SJSA1 (cell line): ENCODE measurements around the gene RCCD1. TPM values are rescaled to one million over a fixed set of nuclear protein-coding genes. Genes with fewer than 3 reads are reported as not detected.
"Not testable (repeated sequence)": the region's sequence is repeated elsewhere in the genome, so short reads cannot be mapped to it uniquely, and the experiment has no call there.

Experiments
- DNase-seq, 2 experiments: peaks; one replicate each; pipeline ENCODE4 v3.0.0-alpha.2; 2015 to 2020; ENCODE audit warnings: low spot score in 2 of 2, low read depth in 1 of 2
- H3K27ac ChIP-seq: fragments of 250-450 bp; sonication (Bioruptor Pico); 2 replicates; pipeline ENCODE4 v1.5.1; 2020; ENCODE audit warnings: mild to moderate bottlenecking, moderate library complexity
- H3K27me3 ChIP-seq: fragments of 250-450 bp; sonication (Bioruptor Pico); replicated peaks from 2 replicates; pipeline ENCODE4 v1.5.1; 2020; ENCODE audit warnings: mild to moderate bottlenecking, moderate library complexity
- H3K36me3 ChIP-seq: fragments of 250-450 bp; sonication (Bioruptor Pico); 2 replicates; pipeline ENCODE4 v1.5.1; 2020; ENCODE audit warnings: mild to moderate bottlenecking
- H3K4me1 ChIP-seq: fragments of 250-450 bp; sonication (Bioruptor Pico); replicated peaks from 2 replicates; pipeline ENCODE4 v1.6.1; 2021; ENCODE audit warnings: mild to moderate bottlenecking
- H3K4me3 ChIP-seq: fragments of 250-450 bp; sonication (Bioruptor Pico); 2 replicates; pipeline ENCODE4 v1.5.1; 2020; ENCODE audit warnings: mild to moderate bottlenecking
- H3K9me3 ChIP-seq: fragments of 250-450 bp; sonication (Bioruptor Pico); replicated peaks from 2 replicates; pipeline ENCODE4 v1.5.1; 2020; ENCODE audit warnings: mild to moderate bottlenecking
- total RNA-seq: library from RNA; depleted of rRNA; stranded (reverse); fragments of >200 nt; shearing (Covaris generic); gene quantifications from 2 replicates; pipeline ENCODE4 v1.2.3, GENCODE V29; 2014

The RCCD1 gene
- total RNA-seq, 1 experiment from 2014 or later, result 31.2 TPM

GRCh38 chr15:90913398-90913944 is 41.2 kb upstream of the RCCD1 start:
- Histone ChIP-seq H3K36me3 (peaks cover 41% of the 10 kb centered on the region), H3K4me3 (no peak overlapping the region), H3K27ac (no peak overlapping the region), H3K4me1 (no peaks in the 10 kb centered on the region), H3K27me3 (no peaks in the 10 kb centered on the region), H3K9me3 (no peaks in the 10 kb centered on the region)
- no peak for DNase-seq

DNA sequence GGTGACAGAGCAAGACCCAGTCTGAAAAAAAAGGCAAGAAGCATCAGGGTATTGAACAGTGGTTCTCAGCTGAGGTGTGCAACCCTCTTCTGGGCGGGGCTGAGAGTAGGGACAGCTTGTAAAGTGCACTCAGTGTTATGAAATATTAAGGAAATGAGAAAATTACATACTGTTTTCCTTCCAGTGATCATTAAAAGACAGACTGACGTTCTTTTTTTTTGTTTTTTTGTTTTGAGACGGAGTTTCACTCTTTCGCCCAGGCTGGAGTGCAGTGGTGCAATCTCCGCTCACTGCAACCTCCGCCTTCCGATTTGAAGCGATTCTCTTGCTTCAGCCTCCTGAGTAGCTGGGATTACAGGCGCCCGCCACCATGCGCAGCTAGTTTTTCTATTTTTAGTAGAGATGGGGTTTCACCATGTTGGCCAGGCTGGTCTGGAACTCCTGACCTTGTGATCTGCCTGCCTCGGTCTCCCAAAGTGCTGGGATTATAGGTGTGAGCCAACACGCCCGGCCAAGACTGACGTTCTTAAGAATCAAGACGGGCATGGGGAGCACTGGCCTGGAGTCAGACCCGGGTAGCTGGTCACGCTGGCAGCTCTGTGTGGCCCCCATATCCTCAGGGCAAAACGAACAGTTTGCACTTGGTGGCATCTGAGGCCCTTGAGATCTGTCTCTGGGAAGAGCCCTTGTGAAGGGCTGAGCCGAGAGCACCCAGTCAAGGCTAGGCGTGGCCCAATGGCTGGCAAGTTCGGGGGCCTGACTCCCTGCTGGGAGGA is 40.2 kb upstream of the RCCD1 start:
- Histone ChIP-seq H3K36me3 (peaks cover 47% of the 10 kb centered on the region), H3K27ac (no peak overlapping the region), H3K27me3 (no peaks in the 10 kb centered on the region), H3K4me3 (no peak overlapping the region), H3K4me1 (no peaks in the 10 kb centered on the region), H3K9me3 (no peaks in the 10 kb centered on the region)
- DNase-seq, result no peak

DNA sequence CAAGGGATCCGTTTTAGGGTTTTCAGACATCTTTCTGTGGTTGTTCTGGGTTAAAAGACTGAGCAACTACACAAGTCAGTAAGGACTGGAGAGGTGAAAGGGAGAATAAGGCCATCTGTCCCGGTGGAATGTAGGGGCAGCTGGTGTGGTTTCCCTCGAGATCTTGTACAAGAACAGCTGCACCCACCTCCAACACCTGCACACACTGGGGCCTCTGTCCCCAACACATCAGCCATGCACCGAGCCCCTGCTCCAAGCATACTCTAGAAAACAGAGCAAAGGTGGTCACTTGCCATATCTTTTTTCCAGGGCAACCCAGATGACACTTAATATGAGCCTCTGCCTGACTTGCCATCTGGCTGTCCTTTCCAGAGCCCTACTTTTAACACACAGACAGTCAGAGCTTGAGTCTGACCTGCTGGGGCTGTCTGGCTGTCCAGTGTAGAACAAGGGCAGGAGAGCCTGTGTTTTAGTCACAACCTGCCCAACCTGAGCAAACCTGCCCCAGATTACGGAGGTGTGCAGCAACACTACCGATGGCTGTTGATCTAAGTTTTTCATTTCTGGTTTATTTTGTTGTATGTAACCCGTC is 39.4 kb upstream of the RCCD1 start:
- no peak for DNase-seq
- H3K4me1 ChIP-seq, result no peaks in the 10 kb centered on the region
- H3K4me3 ChIP-seq, result no peak overlapping the region
- no peaks in the 10 kb centered on the region for H3K27me3 ChIP-seq
- H3K9me3 ChIP-seq, result no peaks in the 10 kb centered on the region
- H3K36me3 ChIP-seq, result peaks cover 51% of the 10 kb centered on the region
- H3K27ac ChIP-seq, result no peak overlapping the region

DNA sequence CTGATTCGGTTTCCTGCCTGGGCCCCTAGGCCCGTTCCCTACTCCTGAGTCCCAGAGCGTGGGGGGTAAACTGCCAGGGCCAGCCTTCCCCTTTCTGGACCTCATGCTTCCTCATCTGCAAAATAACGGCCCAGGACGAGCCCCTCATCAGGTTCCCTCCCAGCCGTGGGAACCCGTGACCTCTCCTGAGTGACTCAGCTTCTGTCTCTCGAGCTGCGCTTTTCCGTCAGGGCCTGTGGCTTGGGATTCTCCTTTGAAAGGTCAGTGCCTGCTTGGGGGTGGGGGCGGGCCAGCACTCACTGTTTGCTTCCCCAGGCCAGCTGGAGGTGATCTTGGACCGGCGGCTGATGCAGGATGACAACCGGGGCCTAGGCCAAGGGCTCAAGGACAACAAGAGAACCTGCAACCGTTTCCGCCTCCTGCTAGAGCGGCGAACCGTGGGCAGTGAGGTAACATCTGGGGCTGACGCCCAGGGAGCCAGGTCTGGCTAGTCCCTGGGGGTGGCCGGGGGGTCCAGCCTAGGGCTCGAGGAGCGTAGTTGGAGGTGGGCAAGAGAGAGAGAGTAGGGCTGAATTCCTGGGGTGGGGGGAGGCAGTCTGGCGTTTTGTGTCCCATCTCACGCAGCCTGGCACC is 38.8 kb upstream of the RCCD1 start:
- Histone ChIP-seq H3K27me3 (no peaks in the 10 kb centered on the region), H3K36me3 (peaks cover 46% of the 10 kb centered on the region), H3K9me3 (no peaks in the 10 kb centered on the region), H3K4me3 (no peak overlapping the region), H3K4me1 (no peaks in the 10 kb centered on the region), H3K27ac (no peak overlapping the region)
- DNase-seq, result no peak

DNA sequence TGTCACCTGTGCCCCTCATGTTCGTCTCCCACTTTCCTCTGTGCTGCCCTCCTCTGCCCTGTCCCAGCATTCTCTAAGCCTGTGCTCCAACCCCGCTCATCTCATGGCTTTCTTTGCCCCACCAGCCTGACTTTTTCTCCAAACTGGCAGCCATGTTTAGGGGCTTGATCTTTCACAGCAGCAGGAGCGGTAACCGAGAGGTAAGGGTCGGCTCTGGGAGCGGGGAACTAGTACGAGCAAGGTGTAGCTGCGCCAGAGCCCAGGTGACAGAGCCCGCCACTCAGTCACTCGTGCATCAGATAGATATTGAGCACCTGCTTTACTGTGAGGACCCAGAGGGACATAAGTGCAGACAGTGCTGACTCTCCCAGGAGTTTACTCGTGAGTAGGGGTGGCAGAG is 38.2 kb upstream of the RCCD1 start:
- Histone ChIP-seq H3K4me1 (no peaks in the 10 kb centered on the region), H3K9me3 (no peaks in the 10 kb centered on the region), H3K4me3 (no peak overlapping the region), H3K27ac (no peak overlapping the region), H3K27me3 (no peaks in the 10 kb centered on the region), H3K36me3 (peaks cover 41% of the 10 kb centered on the region)
- DNase-seq, result no peak

DNA sequence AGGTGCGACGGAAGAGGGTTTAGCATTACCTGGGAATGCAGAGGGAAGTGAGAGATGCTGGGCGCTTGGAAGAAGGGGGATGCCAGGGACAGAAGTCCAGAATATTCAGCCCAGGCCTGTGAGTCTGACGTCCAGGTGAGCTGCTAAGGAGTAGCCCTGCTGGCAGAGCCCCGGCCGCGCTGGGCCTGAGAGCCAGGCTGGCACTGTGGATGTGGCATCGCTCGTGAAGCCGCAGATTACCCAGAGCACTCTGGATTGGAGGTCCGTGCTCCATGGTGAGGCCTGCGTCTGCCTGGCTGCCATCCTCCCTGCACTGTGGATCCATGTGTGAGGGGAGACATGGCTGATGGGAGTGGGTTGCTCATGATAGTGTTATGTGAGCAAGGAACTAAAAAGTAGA is 37.1 kb upstream of the RCCD1 start:
- DNase-seq, result no peak
- no peaks in the 10 kb centered on the region for H3K9me3 ChIP-seq
- H3K27ac ChIP-seq, result no peak overlapping the region
- H3K27me3 ChIP-seq, result no peaks in the 10 kb centered on the region
- no peaks in the 10 kb centered on the region for H3K4me1 ChIP-seq
- H3K36me3 ChIP-seq, result peaks cover 31% of the 10 kb centered on the region
- no peak overlapping the region for H3K4me3 ChIP-seq

DNA sequence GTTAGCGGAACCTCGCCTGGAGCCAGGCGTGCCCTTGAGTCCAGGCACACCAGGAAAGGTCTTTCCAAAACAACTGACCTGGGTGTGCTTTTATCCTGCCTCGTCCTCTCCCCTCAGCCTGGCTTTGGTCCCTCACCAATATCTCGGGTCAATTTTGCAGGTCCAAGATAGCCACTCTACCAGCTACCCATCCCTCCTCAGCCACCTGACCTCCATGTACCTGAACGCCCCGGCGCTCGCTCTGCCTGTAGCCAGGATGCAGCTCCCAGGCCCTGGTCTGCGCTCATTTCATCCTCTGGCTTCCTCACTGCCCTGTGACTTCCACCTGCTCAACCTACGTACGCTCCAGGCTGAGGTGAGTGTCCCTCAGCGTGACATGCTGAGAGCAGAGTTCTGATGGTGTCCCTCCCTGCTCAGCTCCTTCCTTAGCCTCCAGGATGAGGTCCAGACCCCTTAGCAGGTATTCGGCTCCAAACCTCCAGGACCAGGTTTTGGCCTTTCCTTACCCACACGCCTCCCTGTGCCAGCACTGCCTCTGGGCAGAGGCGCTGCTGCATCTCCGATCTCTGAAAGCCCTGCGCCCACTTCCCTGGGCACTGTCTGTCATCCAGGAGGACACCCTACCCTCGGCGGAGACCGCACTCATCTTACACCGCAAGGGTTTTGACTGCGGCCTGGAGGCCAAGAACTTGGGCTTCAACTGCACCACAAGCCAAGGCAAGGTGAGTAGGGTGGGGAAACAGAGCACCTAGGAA is 36.5 kb upstream of the RCCD1 start:
- Histone ChIP-seq H3K9me3 (no peaks in the 10 kb centered on the region), H3K36me3 (peaks cover 28% of the 10 kb centered on the region), H3K27me3 (no peaks in the 10 kb centered on the region), H3K27ac (no peak overlapping the region), H3K4me3 (no peak overlapping the region), H3K4me1 (no peaks in the 10 kb centered on the region)
- DNase-seq, result no peak

GRCh38 chr15:90918835-90919234 is 35.8 kb upstream of the RCCD1 start:
- Histone ChIP-seq H3K36me3 (peaks cover 23% of the 10 kb centered on the region), H3K9me3 (no peaks in the 10 kb centered on the region), H3K27me3 (no peaks in the 10 kb centered on the region), H3K4me3 (no peak overlapping the region), H3K4me1 (no peaks in the 10 kb centered on the region), H3K27ac (no peak overlapping the region)
- no peak for DNase-seq

GRCh38 chr15:90921887-90922286 is 32.8 kb upstream of the RCCD1 start:
- Histone ChIP-seq H3K4me3 (no peak overlapping the region), H3K4me1 (no peaks in the 10 kb centered on the region), H3K27me3 (no peaks in the 10 kb centered on the region), H3K27ac (no peak overlapping the region), H3K9me3 (no peaks in the 10 kb centered on the region), H3K36me3 (peaks cover 16% of the 10 kb centered on the region)
- DNase-seq, result no peak

- not testable (repeated sequence) for H3K27ac ChIP-seq, H3K27me3 ChIP-seq, H3K4me3 ChIP-seq, H3K9me3 ChIP-seq, DNase-seq, H3K4me1 ChIP-seq
- peaks cover 16% of the 10 kb centered on the region for H3K36me3 ChIP-seq
Measured at GRCh38 chr15:90922712-90923322, 31.9 kb upstream of the RCCD1 start.

DNA sequence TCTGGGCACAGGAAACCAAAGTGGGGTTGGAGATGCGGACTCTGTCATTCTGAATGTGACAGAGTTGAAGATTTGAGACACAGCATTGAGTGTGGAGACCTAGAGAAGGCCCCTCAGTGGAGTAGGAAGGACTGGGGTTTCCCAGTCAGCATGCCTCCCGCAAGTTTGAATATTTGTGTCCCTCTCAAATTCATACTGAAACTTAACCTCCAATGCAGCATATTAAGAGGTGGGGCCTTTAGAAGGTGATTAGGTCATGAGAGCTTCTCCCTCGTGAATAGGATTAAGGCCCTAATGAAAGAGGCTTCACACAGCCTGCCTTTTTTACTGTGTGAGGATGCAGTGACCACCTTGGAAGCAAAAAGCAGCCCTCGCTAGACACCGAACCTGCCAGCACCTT is 30.3 kb upstream of the RCCD1 start:
- DNase-seq, result no peak
- no peaks in the 10 kb centered on the region for H3K4me1 ChIP-seq
- H3K9me3 ChIP-seq, result no peaks in the 10 kb centered on the region
- peaks cover 8% of the 10 kb centered on the region for H3K36me3 ChIP-seq
- H3K27ac ChIP-seq, result no peak overlapping the region
- no peaks in the 10 kb centered on the region for H3K27me3 ChIP-seq
- H3K4me3 ChIP-seq, result no peak overlapping the region

DNA sequence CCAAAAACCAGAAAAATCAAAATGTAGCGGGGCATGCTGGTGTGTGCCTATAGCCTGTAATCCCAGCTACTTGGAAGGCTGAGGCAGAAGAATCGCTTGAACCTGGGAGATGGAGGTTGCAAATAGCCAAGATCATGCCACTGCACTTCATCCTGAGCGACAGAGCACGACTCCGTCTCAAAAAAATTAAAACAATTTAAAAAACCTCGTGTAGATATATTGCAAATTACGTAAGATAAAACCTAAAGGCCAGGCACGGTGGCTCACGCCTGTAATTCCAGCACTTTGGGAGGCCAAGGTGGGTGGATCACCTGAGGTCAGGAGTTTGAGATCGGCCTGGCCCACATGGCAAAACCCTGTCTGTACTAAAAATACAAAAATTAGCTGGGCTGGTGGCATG is 27.9 kb upstream of the RCCD1 start:
- DNase-seq, H3K27ac ChIP-seq: not testable (repeated sequence)

GRCh38 chr15:90928106-90928505 is 26.6 kb upstream of the RCCD1 start:
- not testable (repeated sequence) for H3K9me3 ChIP-seq, H3K27ac ChIP-seq, H3K27me3 ChIP-seq, H3K4me3 ChIP-seq, H3K36me3 ChIP-seq, DNase-seq
- H3K4me1 ChIP-seq, result peaks cover 15% of the 10 kb centered on the region

More for the DNA sequence above, 27.9 kb upstream of the RCCD1 start:
- H3K4me3 ChIP-seq, H3K36me3 ChIP-seq, H3K9me3 ChIP-seq, H3K27me3 ChIP-seq, H3K4me1 ChIP-seq: not testable (repeated sequence)
